ENCODE data around the gene COL26A1. TPM values are rescaled to one million over a fixed set of nuclear protein-coding genes. Genes with fewer than 3 reads are reported as not detected.

The COL26A1 gene
- total and polyA plus RNA-seq, 2 experiments from 2014 or later, result 11.6 to 19.1 TPM

- no peak for DNase-seq (ENCODE audit: low spot score)
- no peaks in the 10 kb centered on the region for H3K27me3 ChIP-seq
- TF ChIP-seq CTCF (IDR thresholded peaks at IDR 0.05; ENCODE audit: poor library complexity) (no peak), EZH2 (IDR thresholded peaks at IDR 0.05; ENCODE audit: borderline replicate concordance) (no peak), EZH2phosphoT487 (IDR thresholded peaks at IDR 0.05; ENCODE audit: low read depth, severe bottlenecking, unreplicated experiment) (no peak)
- H2AFZ ChIP-seq, result no peak overlapping the region
- no peaks in the 10 kb centered on the region for H3K4me1 ChIP-seq (ENCODE audit: insufficient read depth)
- H3K4me2 ChIP-seq, result no peak overlapping the region
- no peaks in the 10 kb centered on the region for H4K20me1 ChIP-seq (ENCODE audit: insufficient read depth, poor library complexity, severe bottlenecking)
- WGBS (ENCODE audit: low lambda C conversion rate, missing lambda C conversion rate), result 63% methylated on average over 7 of the region's 7 CpGs
- no peak overlapping the region for H3K4me3 ChIP-seq
- no peaks in the 10 kb centered on the region for H3K9me2 ChIP-seq (replicated peaks; ENCODE audit: insufficient read depth)
- no peaks in the 10 kb centered on the region for H3K9me3 ChIP-seq (ENCODE audit: low read depth)
- no peaks in the 10 kb centered on the region for H3K36me3 ChIP-seq (replicated peaks; ENCODE audit: insufficient read depth, low read depth)
- H3K79me2 ChIP-seq, result no peaks in the 10 kb centered on the region
- no peak overlapping the region for H3K27ac ChIP-seq
These were observed 32.7 kb downstream of the COL26A1 start for GRCh38 chr7:101395376-101395775.

- no peaks in the 10 kb centered on the region for H3K9me3 ChIP-seq (ENCODE audit: low read depth)
- peaks cover 4% of the 10 kb centered on the region for H3K4me1 ChIP-seq (ENCODE audit: insufficient read depth)
- no peak overlapping the region for H2AFZ ChIP-seq
- H3K4me2 ChIP-seq, result no peak overlapping the region
- no peak for TF ChIP-seq CTCF (IDR thresholded peaks at IDR 0.05; ENCODE audit: poor library complexity)
- no peak for TF ChIP-seq EZH2phosphoT487 (IDR thresholded peaks at IDR 0.05; ENCODE audit: low read depth, severe bottlenecking, unreplicated experiment)
- TF ChIP-seq EZH2 (IDR thresholded peaks at IDR 0.05; ENCODE audit: borderline replicate concordance), result no peak
- no peaks in the 10 kb centered on the region for H3K27me3 ChIP-seq
- no peaks in the 10 kb centered on the region for H4K20me1 ChIP-seq (ENCODE audit: insufficient read depth, poor library complexity, severe bottlenecking)
- no peak overlapping the region for H3K4me3 ChIP-seq
- no peak for DNase-seq (ENCODE audit: low spot score)
- no peaks in the 10 kb centered on the region for H3K9me2 ChIP-seq (replicated peaks; ENCODE audit: insufficient read depth)
- no peaks in the 10 kb centered on the region for H3K36me3 ChIP-seq (replicated peaks; ENCODE audit: insufficient read depth, low read depth)
- H3K79me2 ChIP-seq, result no peaks in the 10 kb centered on the region
- no peak overlapping the region for H3K27ac ChIP-seq
These were observed 34.6 kb downstream of the COL26A1 start for GRCh38 chr7:101397243-101397642.

GRCh38 chr7:101397770-101398324 is 35.2 kb downstream of the COL26A1 start:
- Histone ChIP-seq H3K4me1 (ENCODE audit: insufficient read depth) (peaks cover 6% of the 10 kb centered on the region), H3K27ac (no peak overlapping the region), H3K9me3 (ENCODE audit: low read depth) (no peaks in the 10 kb centered on the region), H3K79me2 (no peaks in the 10 kb centered on the region), H3K27me3 (no peaks in the 10 kb centered on the region), H2AFZ (no peak overlapping the region), H3K36me3 (replicated peaks; ENCODE audit: insufficient read depth, low read depth) (no peaks in the 10 kb centered on the region), H3K9me2 (replicated peaks; ENCODE audit: insufficient read depth) (no peaks in the 10 kb centered on the region), H3K4me3 (no peak overlapping the region), H4K20me1 (ENCODE audit: insufficient read depth, poor library complexity, severe bottlenecking) (no peaks in the 10 kb centered on the region), H3K4me2 (no peak overlapping the region)
- DNase-seq (ENCODE audit: low spot score), result no peak
- WGBS (ENCODE audit: low lambda C conversion rate, missing lambda C conversion rate), result 90% methylated on average over 1 of the region's 1 CpG
- no peak for TF ChIP-seq EZH2 (IDR thresholded peaks at IDR 0.05; ENCODE audit: borderline replicate concordance)
- TF ChIP-seq CTCF (IDR thresholded peaks at IDR 0.05; ENCODE audit: poor library complexity), result no peak
- no peak for TF ChIP-seq EZH2phosphoT487 (IDR thresholded peaks at IDR 0.05; ENCODE audit: low read depth, severe bottlenecking, unreplicated experiment)
